ENCODE measurements around the gene EIF3A.

EIF3A gene, protein sequence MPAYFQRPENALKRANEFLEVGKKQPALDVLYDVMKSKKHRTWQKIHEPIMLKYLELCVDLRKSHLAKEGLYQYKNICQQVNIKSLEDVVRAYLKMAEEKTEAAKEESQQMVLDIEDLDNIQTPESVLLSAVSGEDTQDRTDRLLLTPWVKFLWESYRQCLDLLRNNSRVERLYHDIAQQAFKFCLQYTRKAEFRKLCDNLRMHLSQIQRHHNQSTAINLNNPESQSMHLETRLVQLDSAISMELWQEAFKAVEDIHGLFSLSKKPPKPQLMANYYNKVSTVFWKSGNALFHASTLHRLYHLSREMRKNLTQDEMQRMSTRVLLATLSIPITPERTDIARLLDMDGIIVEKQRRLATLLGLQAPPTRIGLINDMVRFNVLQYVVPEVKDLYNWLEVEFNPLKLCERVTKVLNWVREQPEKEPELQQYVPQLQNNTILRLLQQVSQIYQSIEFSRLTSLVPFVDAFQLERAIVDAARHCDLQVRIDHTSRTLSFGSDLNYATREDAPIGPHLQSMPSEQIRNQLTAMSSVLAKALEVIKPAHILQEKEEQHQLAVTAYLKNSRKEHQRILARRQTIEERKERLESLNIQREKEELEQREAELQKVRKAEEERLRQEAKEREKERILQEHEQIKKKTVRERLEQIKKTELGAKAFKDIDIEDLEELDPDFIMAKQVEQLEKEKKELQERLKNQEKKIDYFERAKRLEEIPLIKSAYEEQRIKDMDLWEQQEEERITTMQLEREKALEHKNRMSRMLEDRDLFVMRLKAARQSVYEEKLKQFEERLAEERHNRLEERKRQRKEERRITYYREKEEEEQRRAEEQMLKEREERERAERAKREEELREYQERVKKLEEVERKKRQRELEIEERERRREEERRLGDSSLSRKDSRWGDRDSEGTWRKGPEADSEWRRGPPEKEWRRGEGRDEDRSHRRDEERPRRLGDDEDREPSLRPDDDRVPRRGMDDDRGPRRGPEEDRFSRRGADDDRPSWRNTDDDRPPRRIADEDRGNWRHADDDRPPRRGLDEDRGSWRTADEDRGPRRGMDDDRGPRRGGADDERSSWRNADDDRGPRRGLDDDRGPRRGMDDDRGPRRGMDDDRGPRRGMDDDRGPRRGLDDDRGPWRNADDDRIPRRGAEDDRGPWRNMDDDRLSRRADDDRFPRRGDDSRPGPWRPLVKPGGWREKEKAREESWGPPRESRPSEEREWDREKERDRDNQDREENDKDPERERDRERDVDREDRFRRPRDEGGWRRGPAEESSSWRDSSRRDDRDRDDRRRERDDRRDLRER (N-terminal part only)

DNA sequence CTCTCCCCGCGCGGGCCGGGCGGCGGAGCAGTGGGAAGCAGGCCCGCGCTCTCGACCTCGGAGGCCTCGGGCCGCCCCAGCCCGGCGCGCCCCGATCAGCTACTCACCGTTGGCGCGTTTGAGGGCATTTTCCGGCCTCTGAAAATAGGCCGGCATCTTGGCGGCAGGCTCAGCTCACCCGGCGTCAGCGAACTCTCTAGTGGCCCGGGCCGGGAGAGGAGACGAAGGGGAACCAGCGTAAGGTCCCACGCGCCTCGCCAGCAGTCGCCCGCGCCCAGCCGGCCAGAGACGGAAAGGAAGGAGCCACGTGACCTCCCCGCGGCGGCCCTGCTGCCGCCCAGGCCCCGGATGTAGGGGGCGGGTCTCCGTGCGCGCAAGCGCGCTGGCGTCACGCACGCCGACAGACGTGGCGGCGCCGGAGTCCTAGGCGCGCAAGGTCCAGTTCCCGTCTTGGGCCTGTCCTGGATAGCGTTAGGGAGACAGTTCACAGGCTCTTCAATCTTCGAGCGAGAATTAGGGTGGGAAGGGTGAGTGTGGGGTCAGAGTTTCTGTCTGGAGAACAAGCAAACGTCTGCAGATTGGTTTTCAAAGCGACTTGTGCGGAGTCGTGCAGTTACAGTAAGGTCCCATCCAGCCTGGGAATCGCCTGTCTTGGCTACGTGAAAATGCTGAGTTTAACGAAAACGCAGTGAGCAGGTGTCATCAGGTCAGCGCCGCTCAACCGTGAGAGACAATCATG lies at the start of gene EIF3A:
EIF3A (minus strand) TSS at position 297 of the 739 bp plus-strand sequence; CDS start at position 156, 141 bp downstream.
- Histone ChIP-seq H3F3A (ENCODE audit: insufficient read depth) (peaks cover 34% of the 10 kb centered on the region), H3K9me3 (ENCODE audit: insufficient read depth, low read length) (no peaks in the 10 kb centered on the region), H2AFZ (ENCODE audit: low read depth, low read length, severe bottlenecking) (peak within 1 kb of the TSS; percentile 62), H3K9me2 (replicated peaks; ENCODE audit: insufficient read depth, low read length) (no peaks in the 10 kb centered on the region), H3K27me3 (ENCODE audit: low read length) (no peaks in the 10 kb centered on the region), H3K4me3 (ENCODE audit: insufficient read depth, low read length, poor library complexity, severe bottlenecking) (peak within 1 kb of the TSS; percentile 93), H3K27ac (ENCODE audit: low read depth, low read length) (peak within 1 kb of the TSS; percentile 86), H3K9ac (ENCODE audit: low read length) (peak within 1 kb of the TSS; percentile 99), H3K79me2 (ENCODE audit: insufficient read depth, low read length) (peaks cover 54% of the 10 kb centered on the region), H3K4me2 (ENCODE audit: low read depth, low read length, poor library complexity, severe bottlenecking) (peak within 1 kb of the TSS; percentile 93), H4K20me1 (ENCODE audit: low read depth, low read length) (peaks cover 31% of the 10 kb centered on the region), H3K36me3 (ENCODE audit: low read length) (peaks cover 16% of the 10 kb centered on the region)
- TF ChIP-seq, protein P1, sequence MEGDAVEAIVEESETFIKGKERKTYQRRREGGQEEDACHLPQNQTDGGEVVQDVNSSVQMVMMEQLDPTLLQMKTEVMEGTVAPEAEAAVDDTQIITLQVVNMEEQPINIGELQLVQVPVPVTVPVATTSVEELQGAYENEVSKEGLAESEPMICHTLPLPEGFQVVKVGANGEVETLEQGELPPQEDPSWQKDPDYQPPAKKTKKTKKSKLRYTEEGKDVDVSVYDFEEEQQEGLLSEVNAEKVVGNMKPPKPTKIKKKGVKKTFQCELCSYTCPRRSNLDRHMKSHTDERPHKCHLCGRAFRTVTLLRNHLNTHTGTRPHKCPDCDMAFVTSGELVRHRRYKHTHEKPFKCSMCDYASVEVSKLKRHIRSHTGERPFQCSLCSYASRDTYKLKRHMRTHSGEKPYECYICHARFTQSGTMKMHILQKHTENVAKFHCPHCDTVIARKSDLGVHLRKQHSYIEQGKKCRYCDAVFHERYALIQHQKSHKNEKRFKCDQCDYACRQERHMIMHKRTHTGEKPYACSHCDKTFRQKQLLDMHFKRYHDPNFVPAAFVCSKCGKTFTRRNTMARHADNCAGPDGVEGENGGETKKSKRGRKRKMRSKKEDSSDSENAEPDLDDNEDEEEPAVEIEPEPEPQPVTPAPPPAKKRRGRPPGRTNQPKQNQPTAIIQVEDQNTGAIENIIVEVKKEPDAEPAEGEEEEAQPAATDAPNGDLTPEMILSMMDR (IDR thresholded peaks at IDR 0.05; ENCODE audit: insufficient read depth, low read length, poor library complexity, severe bottlenecking): no peak
- no peak for TF ChIP-seq EZH2phosphoT487 (conservative IDR thresholded peaks at IDR 0.05; ENCODE audit: low read length)

DNA sequence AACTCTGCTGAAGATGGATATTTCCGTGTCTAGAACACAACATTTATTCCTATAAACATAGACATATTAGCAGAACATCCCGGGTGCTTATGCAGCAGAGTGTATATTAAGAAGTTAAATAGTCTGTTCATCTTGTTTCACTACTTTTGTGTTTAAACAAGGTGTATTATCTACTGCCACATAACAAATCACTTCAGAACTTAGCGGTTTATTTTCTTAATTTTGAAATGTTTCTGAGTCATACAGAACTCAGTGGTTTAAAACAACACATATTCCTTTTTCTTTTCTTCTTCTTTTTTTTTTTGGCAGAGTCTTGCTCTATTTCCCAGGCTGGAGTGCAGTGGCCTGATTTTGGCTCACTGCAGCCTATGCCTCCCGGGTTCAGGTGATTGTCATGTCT lies 49.1 kb upstream of the EIF3A start:
- no peak overlapping the region for H2AFZ ChIP-seq (ENCODE audit: low read depth, low read length, severe bottlenecking)
- no peaks in the 10 kb centered on the region for H3K9me2 ChIP-seq (replicated peaks; ENCODE audit: insufficient read depth, low read length)
- no peak for TF ChIP-seq EZH2phosphoT487 (conservative IDR thresholded peaks at IDR 0.05; ENCODE audit: low read length)
- TF ChIP-seq, protein P1 (IDR thresholded peaks at IDR 0.05; ENCODE audit: insufficient read depth, low read length, poor library complexity, severe bottlenecking): no peak
- H3F3A ChIP-seq (ENCODE audit: insufficient read depth): no peaks in the 10 kb centered on the region; the same call in 1 of the 2 replicates
- no peaks in the 10 kb centered on the region for H3K79me2 ChIP-seq (ENCODE audit: insufficient read depth, low read length)
- H3K4me3 ChIP-seq (ENCODE audit: insufficient read depth, low read length, poor library complexity, severe bottlenecking): no peak overlapping the region
- no peaks in the 10 kb centered on the region for H3K27me3 ChIP-seq (ENCODE audit: low read length)
- no peaks in the 10 kb centered on the region for H3K9me3 ChIP-seq (ENCODE audit: insufficient read depth, low read length)
- H3K9ac ChIP-seq (ENCODE audit: low read length): no peak overlapping the region
- peaks cover 4% of the 10 kb centered on the region for H3K36me3 ChIP-seq (ENCODE audit: low read length)
- no peak overlapping the region for H3K4me2 ChIP-seq (ENCODE audit: low read depth, low read length, poor library complexity, severe bottlenecking)
- H4K20me1 ChIP-seq (ENCODE audit: low read depth, low read length): no peaks in the 10 kb centered on the region
- no peak overlapping the region for H3K27ac ChIP-seq (ENCODE audit: low read depth, low read length)

DNA sequence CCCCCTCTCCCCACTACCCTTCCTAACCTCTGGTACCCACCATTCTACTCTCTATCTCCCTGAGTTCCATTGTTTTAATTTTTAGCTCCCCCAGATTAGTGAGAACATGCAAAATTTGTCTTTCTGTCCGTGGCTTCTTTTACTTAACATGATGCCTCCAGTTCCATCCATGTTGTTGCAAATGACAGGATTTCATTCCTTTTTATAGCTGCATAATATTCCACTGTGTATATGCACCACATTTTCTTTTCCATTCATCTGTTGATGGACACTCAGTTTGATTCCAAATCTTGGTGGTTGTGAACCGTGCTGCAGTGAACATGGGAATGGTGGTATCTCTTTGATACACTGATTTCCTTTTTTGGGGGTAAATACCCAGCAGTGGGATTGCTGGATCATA lies 45.3 kb upstream of the EIF3A start:
- H3K9me3 ChIP-seq (ENCODE audit: insufficient read depth, low read length): no peaks in the 10 kb centered on the region
- peaks cover 5% of the 10 kb centered on the region for H3F3A ChIP-seq (ENCODE audit: insufficient read depth)
- H3K27ac ChIP-seq (ENCODE audit: low read depth, low read length): no peak overlapping the region
- H2AFZ ChIP-seq (ENCODE audit: low read depth, low read length, severe bottlenecking): no peak overlapping the region
- H4K20me1 ChIP-seq (ENCODE audit: low read depth, low read length): no peaks in the 10 kb centered on the region
- H3K9ac ChIP-seq (ENCODE audit: low read length): no peak overlapping the region
- H3K79me2 ChIP-seq (ENCODE audit: insufficient read depth, low read length): no peaks in the 10 kb centered on the region; the same call in 1 of the 2 replicates
- no peaks in the 10 kb centered on the region for H3K9me2 ChIP-seq (replicated peaks; ENCODE audit: insufficient read depth, low read length)
- no peak overlapping the region for H3K4me3 ChIP-seq (ENCODE audit: insufficient read depth, low read length, poor library complexity, severe bottlenecking)
- no peaks in the 10 kb centered on the region for H3K27me3 ChIP-seq (ENCODE audit: low read length)
- H3K4me2 ChIP-seq (ENCODE audit: low read depth, low read length, poor library complexity, severe bottlenecking): no peak overlapping the region
- no peak for TF ChIP-seq EZH2phosphoT487 (conservative IDR thresholded peaks at IDR 0.05; ENCODE audit: low read length)
- TF ChIP-seq, protein P1 (IDR thresholded peaks at IDR 0.05; ENCODE audit: insufficient read depth, low read length, poor library complexity, severe bottlenecking): no peak
- peaks cover 9% of the 10 kb centered on the region for H3K36me3 ChIP-seq (ENCODE audit: low read length)
